Keratinocyte (primary cell): ENCODE results near the gene ABL1. TPM values are rescaled to one million over a fixed set of nuclear protein-coding genes. Genes with fewer than 3 reads are reported as not detected.

Experiments
- DNase-seq: peaks from one replicate; pipeline ENCODE4 v3.0.0-alpha.2; 2011; ENCODE audit warnings: low read depth, missing footprints, low spot score
- FAIRE-seq: peaks from 2 replicates; lab custom pipeline; 2011; peaks lifted over from hg19 to GRCh38; lab: Jason Lieb, UNC
- H2AFZ ChIP-seq: 2 replicates; pipeline ENCODE4 v1.6.0; 2012; ENCODE audit warnings: low read length, control low read depth, inconsistent platforms; ENCODE audit not compliant: control insufficient read depth
- H3K27ac ChIP-seq: 2 replicates; pipeline ENCODE4 v1.5.1; 2011; ENCODE audit warnings: low read length; ENCODE audit not compliant: control insufficient read depth, insufficient read depth
- H3K27me3 ChIP-seq: 3 replicates; pipeline ENCODE4 v1.6.0; 2011; ENCODE audit warnings: low read length; ENCODE audit not compliant: control insufficient read depth, insufficient read depth; ENCODE audit errors: extremely low read depth
- H3K36me3 ChIP-seq, 2 experiments: 2 replicates in 1 of 2; 3 replicates in 1 of 2; pipeline ENCODE4 v1.5.1; 2011; ENCODE audit warnings: low read length in 2 of 2, mild to moderate bottlenecking in 1 of 2; ENCODE audit not compliant: control insufficient read depth in 2 of 2, insufficient read depth in 2 of 2; ENCODE audit errors: extremely low read depth in 1 of 2
- H3K4me1 ChIP-seq: 3 replicates; pipeline ENCODE4 v1.5.1; 2011; ENCODE audit warnings: low read length; ENCODE audit not compliant: control insufficient read depth, insufficient read depth; ENCODE audit errors: extremely low read depth
- H3K4me2 ChIP-seq: 3 replicates; pipeline ENCODE4 v1.6.0; 2011; ENCODE audit warnings: low read depth, low read length; ENCODE audit not compliant: control insufficient read depth, insufficient read depth; ENCODE audit errors: extremely low read depth
- H3K4me3 ChIP-seq, 3 experiments: fragments of 200-600 bp in 1 of 3; sonication (generic) in 1 of 3; 2 replicates in 2 of 3; 3 replicates in 1 of 3; pipeline ENCODE4 v1.5.1; 2011 to 2016; ENCODE audit warnings: low read length in 3 of 3, mild to moderate bottlenecking in 3 of 3, control low read depth in 2 of 3, inconsistent platforms in 1 of 3, low read depth in 1 of 3, mixed read lengths in 1 of 3, mixed run types in 1 of 3, moderate library complexity in 1 of 3; ENCODE audit not compliant: control insufficient read depth in 2 of 3, insufficient read depth in 2 of 3; ENCODE audit errors: extremely low read depth in 1 of 3
- H3K79me2 ChIP-seq: 2 replicates; pipeline ENCODE4 v1.6.0; 2012; ENCODE audit warnings: low read length; ENCODE audit not compliant: control insufficient read depth, insufficient read depth
- H3K9ac ChIP-seq: 3 replicates; pipeline ENCODE4 v1.6.0; 2011; ENCODE audit warnings: low read length; ENCODE audit not compliant: control insufficient read depth, insufficient read depth; ENCODE audit errors: extremely low read depth
- H3K9me1 ChIP-seq: 3 replicates; pipeline ENCODE4 v1.6.0; 2011; ENCODE audit warnings: low read length; ENCODE audit not compliant: control insufficient read depth, insufficient read depth; ENCODE audit errors: extremely low read depth
- H3K9me3 ChIP-seq: 2 replicates; pipeline ENCODE4 v1.5.1; 2012; ENCODE audit warnings: low read depth, low read length; ENCODE audit not compliant: control insufficient read depth
- H4K20me1 ChIP-seq: 3 replicates; pipeline ENCODE4 v1.6.0; 2011; ENCODE audit warnings: low read length; ENCODE audit not compliant: control insufficient read depth, insufficient read depth; ENCODE audit errors: extremely low read depth
- CTCF ChIP-seq, 3 experiments: IDR thresholded peaks in 1 of 3; conservative IDR thresholded peaks in 1 of 3; optimal IDR thresholded peaks in 1 of 3; 2 replicates in 2 of 3; 3 replicates in 1 of 3; pipeline versions ENCODE3 to v1.5.1; 2011; ENCODE audit warnings: low read length in 3 of 3, mild to moderate bottlenecking in 3 of 3, moderate library complexity in 2 of 3, control low read depth in 1 of 3, inconsistent platforms in 1 of 3; ENCODE audit not compliant: insufficient read depth in 2 of 3; ENCODE audit errors: extremely low read depth in 1 of 3
- EZH2 ChIP-seq: IDR thresholded peaks from one replicate; pipeline ENCODE4 v1.6.1; 2012; ENCODE audit warnings: inconsistent platforms, mild to moderate bottlenecking, low read length, moderate library complexity
- dilution Hi-C: fragments of 300-500 bp; cut with MboI; formaldehyde crosslinking; loops from one replicate; pipeline ENCODE4 v1.7.0; 2020; ENCODE audit warnings: low sequenced_read_pairs; ENCODE audit not compliant: extremely low pct_ligation_motif_present
- polyA plus RNA-seq, 5 experiments: library from polyadenylated mRNA; depleted of rRNA in 3 of 5; stranded (reverse) in 3 of 5; stranded (forward) in 1 of 5; unstranded in 1 of 5; fragments of >200 nt; gene quantifications; 1 replicate in 1 of 5; 2 replicates in 3 of 5; 3 replicates in 1 of 5; pipeline versions ENCODE4 v1.2.1 to v1.2.3, GENCODE V29; 2011 to 2012; ENCODE audit warnings: missing spikeins in 2 of 5, low read depth in 1 of 5, low replicate concordance in 1 of 5

The ABL1 gene
- polyA plus RNA-seq, 1 donor (not counting 4 experiments of a cell fraction or from before 2014, with no cell fraction given): 17.0 TPM

- H4K20me1 ChIP-seq: no peaks in the 10 kb centered on the region
- H3K36me3 ChIP-seq: peaks cover 25 to 36% of the 10 kb centered on the region in 2 experiments
- H3K27ac ChIP-seq: no peak overlapping the region
- no peaks in the 10 kb centered on the region for H3K27me3 ChIP-seq
- no peak overlapping the region for H2AFZ ChIP-seq
- DNase-seq (no peak), FAIRE-seq (no peak)
- dilution Hi-C loops: no loop called here
- no peaks in the 10 kb centered on the region for H3K79me2 ChIP-seq
- H3K4me1 ChIP-seq: no peaks in the 10 kb centered on the region
- H3K4me2 ChIP-seq: no peak overlapping the region
- H3K9ac ChIP-seq: no peak overlapping the region
- no peaks in the 10 kb centered on the region for H3K9me1 ChIP-seq
- H3K9me3 ChIP-seq: no peaks in the 10 kb centered on the region
- no peak overlapping the region for H3K4me3 ChIP-seq
- TF ChIP-seq CTCF (optimal IDR thresholded peaks at IDR 0.05 in 1 of 3, IDR thresholded peaks at IDR 0.05 in 1 of 3, conservative IDR thresholded peaks at IDR 0.05 in 1 of 3; ENCODE audit: extremely low read depth in 1 of 3, insufficient read depth in 2 of 3, low read length in 3 of 3) (no peak), EZH2 (no peak)
Observed at GRCh38 chr9:130880599-130881220, 45.7 kb downstream of the ABL1 start.

GRCh38 chr9:130881516-130881915 lies 46.5 kb downstream of the ABL1 start:
- DNase-seq: no peak
- dilution Hi-C loops: no loop called here

More at GRCh38 chr9:130881516-130881915, 46.5 kb downstream of the ABL1 start:
- Histone ChIP-seq H3K9ac (no peak overlapping the region), H3K27me3 (no peaks in the 10 kb centered on the region), H3K4me2 (no peak overlapping the region), H4K20me1 (no peaks in the 10 kb centered on the region), H3K4me1 (no peaks in the 10 kb centered on the region), H3K27ac (no peak overlapping the region), H3K9me3 (no peaks in the 10 kb centered on the region), H2AFZ (no peak overlapping the region), H3K79me2 (no peaks in the 10 kb centered on the region), H3K9me1 (no peaks in the 10 kb centered on the region), H3K36me3 (peaks cover 32 to 40% of the 10 kb centered on the region in 2 experiments), H3K4me3 (no peak overlapping the region)
- no peak for TF ChIP-seq CTCF (optimal IDR thresholded peaks at IDR 0.05 in 1 of 3, IDR thresholded peaks at IDR 0.05 in 1 of 3, conservative IDR thresholded peaks at IDR 0.05 in 1 of 3; ENCODE audit: extremely low read depth in 1 of 3, insufficient read depth in 2 of 3, low read length in 3 of 3)
- no peak for TF ChIP-seq EZH2
- FAIRE-seq: no peak
